GM19397 (cell line): Measurements from ENCODE around the gene THTPA.

Source experiments
- ATAC-seq: cut with Tn5 transposase; IDR thresholded peaks from one replicate; pipeline ENCODE4 v1.9.1; 2021; ENCODE audit warnings: mild to moderate bottlenecking, moderate library complexity; ENCODE audit not compliant: unreplicated experiment

THTPA gene

GRCh38 chr14:23550131-23550811, 5.8 kb upstream of the THTPA start:
- ATAC-seq: no peak

GRCh38 chr14:23550812-23551265, 5.2 kb upstream of the THTPA start:
- no peak for ATAC-seq

- peak; percentile 53 for ATAC-seq
Observed at GRCh38 chr14:23551266-23552028, 4.6 kb upstream of the THTPA start, which contains the start of gene ZFHX2. ZFHX2 (minus strand) TSS chr14:23551765; CDS start chr14:23535325, 16,440 bp downstream.

GRCh38 chr14:23555533-23555881, 564 bp upstream of the THTPA start:
- ATAC-seq: peak; percentile 8

GRCh38 chr14:23556700-23557440, 799 bp downstream of the THTPA start:
- ATAC-seq: no peak

- ATAC-seq: no peak
Observed at GRCh38 chr14:23557521-23557920, 1.4 kb downstream of the THTPA start.

GRCh38 chr14:23557946-23558345, 1.9 kb downstream of the THTPA start:
- ATAC-seq: no peak

GRCh38 chr14:23558346-23559009, 2.4 kb downstream of the THTPA start:
- no peak for ATAC-seq

- ATAC-seq: no peak
Observed at GRCh38 chr14:23559010-23559925, 3.2 kb downstream of the THTPA start.

GRCh38 chr14:23559926-23560520, 4.0 kb downstream of the THTPA start:
- no peak for ATAC-seq

GRCh38 chr14:23561259-23561658, 5.2 kb downstream of the THTPA start:
- ATAC-seq: no peak

- no peak for ATAC-seq
Observed at GRCh38 chr14:23561873-23562821, 6.1 kb downstream of the THTPA start.

GRCh38 chr14:23562822-23563472, 6.9 kb downstream of the THTPA start:
- no peak for ATAC-seq

- no peak for ATAC-seq
Observed at GRCh38 chr14:23563473-23564180, 7.6 kb downstream of the THTPA start.

GRCh38 chr14:23564181-23564812, 8.2 kb downstream of the THTPA start:
- no peak for ATAC-seq

GRCh38 chr14:23564876-23565275, 8.8 kb downstream of the THTPA start:
- ATAC-seq: no peak

GRCh38 chr14:23565626-23566025, 9.6 kb downstream of the THTPA start:
- ATAC-seq: no peak
